Natural killer cell (primary cell): ENCODE results near the gene SHD. TPM values are rescaled to one million over a fixed set of nuclear protein-coding genes. Genes with fewer than 3 reads are reported as not detected.
A peak's percentile ranks its signal among the peaks of the same experiment; 100 is the strongest.

ENCODE experiments used
- ATAC-seq, 3 donors: fragments of 150-1000 bp in 2 of 3; fragments of 200-7000 bp in 1 of 3; cut with Tn5 transposase; 1 replicate in 1 of 3; 2 replicates in 2 of 3; pipeline ENCODE4 v1.10.0; 2021; ENCODE audit warnings: mild to moderate bottlenecking in 2 of 3, moderate library complexity in 2 of 3
- DNase-seq, 2 donors: peaks; one replicate each; pipeline versions ENCODE4 v3.0.0 to v3.0.0-alpha.2; 2013 to 2021; ENCODE audit warnings: mixed read lengths in 1 of 2
- H3K27ac ChIP-seq: one replicate; pipeline ENCODE4 v1.5.1; 2013; ENCODE audit warnings: mild to moderate bottlenecking, low read length
- H3K27me3 ChIP-seq: one replicate; pipeline ENCODE4 v1.6.1; 2013; ENCODE audit warnings: low read length; ENCODE audit not compliant: control insufficient read depth, insufficient read depth
- H3K36me3 ChIP-seq: one replicate; pipeline ENCODE4 v1.6.1; 2013; ENCODE audit warnings: low read length; ENCODE audit not compliant: control insufficient read depth, insufficient read depth
- H3K4me1 ChIP-seq: one replicate; pipeline ENCODE4 v1.6.1; 2013; ENCODE audit warnings: low read length; ENCODE audit not compliant: control insufficient read depth, insufficient read depth
- H3K4me3 ChIP-seq: one replicate; pipeline ENCODE4 v1.5.1; 2013; ENCODE audit warnings: low read length
- H3K9me3 ChIP-seq: one replicate; pipeline ENCODE4 v1.6.1; 2013; ENCODE audit warnings: low read length; ENCODE audit not compliant: control insufficient read depth, insufficient read depth
- H3K27ac Mint-ChIP-seq, 2 donors: one replicate each; pipeline ENCODE4 v1.8.0; 2022; ENCODE audit warnings: mild to moderate bottlenecking in 2 of 2, mixed read lengths in 2 of 2, moderate library complexity in 1 of 2
- H3K27me3 Mint-ChIP-seq, 2 donors: one replicate each; pipeline ENCODE4 v1.8.0; 2022; ENCODE audit warnings: low read depth in 2 of 2, mixed read lengths in 2 of 2
- H3K36me3 Mint-ChIP-seq: one replicate; pipeline ENCODE4 v1.8.0; 2022; ENCODE audit warnings: mixed read lengths
- H3K4me1 Mint-ChIP-seq, 2 donors: one replicate each; pipeline ENCODE4 v1.8.0; 2022; ENCODE audit warnings: mixed read lengths in 2 of 2
- H3K4me3 Mint-ChIP-seq: one replicate; pipeline ENCODE4 v1.8.0; 2022; ENCODE audit warnings: mild to moderate bottlenecking, moderate library complexity, mixed read lengths
- H3K9me3 Mint-ChIP-seq, 2 donors: one replicate each; pipeline ENCODE4 v1.8.0; 2022; ENCODE audit warnings: mixed read lengths in 2 of 2
- WGBS: methylation state at CpG from one replicate; pipeline ENCODE4 v1.1.7; 2013; ENCODE audit warnings: missing lambda C conversion rate; ENCODE audit not compliant: insufficient coverage; 5-methylcytosine and 5-hydroxymethylcytosine counted together
- intact Hi-C: fragments of 100-400 bp; cut with micrococcal nuclease; formaldehyde crosslinking; loops from one replicate; pipeline ENCODE4 v1.14.2; 2022
- total RNA-seq, 4 donors: library from RNA; stranded (reverse); fragments of 120-200 nt in 1 of 4; gene quantifications; one replicate each; pipeline versions ENCODE4 v1.2.3 to v1.2.4, GENCODE V29; 2013 to 2022
- TF ChIP-seq, protein P1 (sequence below): fragments of 200-600 bp; IDR thresholded peaks from one replicate; pipeline ENCODE4 v1.8.0; 2022; ENCODE audit warnings: antibody characterized with exemption

The SHD gene
- total RNA-seq, 3 donors from 2014 or later (not counting 1 experiment from before 2014, with no cell fraction given): 0.20 TPM; not detected in 2

DNA sequence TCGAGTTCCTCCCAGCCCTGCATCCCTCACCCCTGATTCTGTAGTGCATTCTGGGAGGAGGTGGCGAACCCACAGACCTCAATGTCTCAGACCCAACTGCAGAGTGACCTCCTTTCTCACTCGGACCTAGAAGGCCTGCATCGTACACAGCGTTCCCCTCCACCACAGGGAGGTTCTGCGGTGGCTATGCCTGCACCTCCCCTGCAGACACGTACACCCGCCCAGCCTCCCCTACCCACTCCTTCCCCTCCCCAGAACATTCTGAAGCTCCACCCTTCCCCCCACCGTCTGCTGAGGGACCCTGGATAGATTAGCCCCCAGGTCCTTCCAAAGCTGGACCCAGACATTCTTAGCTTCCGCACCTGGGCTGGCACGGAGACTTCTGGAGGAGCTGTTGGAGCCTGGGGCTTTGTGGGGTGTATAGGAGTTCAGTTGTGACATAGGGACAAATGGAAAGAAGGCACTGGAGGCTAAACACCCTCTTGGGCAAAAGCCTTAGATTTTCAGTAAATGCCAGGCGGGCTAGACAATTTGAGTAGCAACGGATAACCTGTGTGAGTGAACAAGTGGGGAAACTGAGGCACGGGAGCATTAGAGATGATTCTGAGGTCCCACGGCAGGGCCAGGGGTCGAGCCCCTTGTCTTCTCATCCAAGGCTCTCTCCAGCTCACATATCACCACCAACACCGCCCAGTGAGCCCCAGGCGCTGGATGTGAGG is 24.9 kb downstream of the SHD start:
- 29% methylated on average over 18 of the region's 18 CpGs for WGBS
- no peaks in the 10 kb centered on the region for H3K9me3 ChIP-seq
- ATAC-seq (peak; percentile 64 to 75 (median 65)), DNase-seq (no peak)
- no peaks in the 10 kb centered on the region for H3K36me3 Mint-ChIP-seq
- peaks cover 25 to 50% of the 10 kb centered on the region in 2 donors for H3K4me1 Mint-ChIP-seq
- H3K4me3 ChIP-seq: peak overlapping the region; percentile 1
- H3K27me3 Mint-ChIP-seq: no peaks in the 10 kb centered on the region
- H3K4me1 ChIP-seq: peaks cover 48% of the 10 kb centered on the region
- no peaks in the 10 kb centered on the region for H3K9me3 Mint-ChIP-seq
- H3K36me3 ChIP-seq: peaks cover 2% of the 10 kb centered on the region
- TF ChIP-seq, protein P1, sequence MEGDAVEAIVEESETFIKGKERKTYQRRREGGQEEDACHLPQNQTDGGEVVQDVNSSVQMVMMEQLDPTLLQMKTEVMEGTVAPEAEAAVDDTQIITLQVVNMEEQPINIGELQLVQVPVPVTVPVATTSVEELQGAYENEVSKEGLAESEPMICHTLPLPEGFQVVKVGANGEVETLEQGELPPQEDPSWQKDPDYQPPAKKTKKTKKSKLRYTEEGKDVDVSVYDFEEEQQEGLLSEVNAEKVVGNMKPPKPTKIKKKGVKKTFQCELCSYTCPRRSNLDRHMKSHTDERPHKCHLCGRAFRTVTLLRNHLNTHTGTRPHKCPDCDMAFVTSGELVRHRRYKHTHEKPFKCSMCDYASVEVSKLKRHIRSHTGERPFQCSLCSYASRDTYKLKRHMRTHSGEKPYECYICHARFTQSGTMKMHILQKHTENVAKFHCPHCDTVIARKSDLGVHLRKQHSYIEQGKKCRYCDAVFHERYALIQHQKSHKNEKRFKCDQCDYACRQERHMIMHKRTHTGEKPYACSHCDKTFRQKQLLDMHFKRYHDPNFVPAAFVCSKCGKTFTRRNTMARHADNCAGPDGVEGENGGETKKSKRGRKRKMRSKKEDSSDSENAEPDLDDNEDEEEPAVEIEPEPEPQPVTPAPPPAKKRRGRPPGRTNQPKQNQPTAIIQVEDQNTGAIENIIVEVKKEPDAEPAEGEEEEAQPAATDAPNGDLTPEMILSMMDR: no peak
- H3K4me3 Mint-ChIP-seq: peak overlapping the region; percentile 86
- no peaks in the 10 kb centered on the region for H3K27me3 ChIP-seq
- H3K27ac Mint-ChIP-seq: peak overlapping the region; percentile 80 to 94
- H3K27ac ChIP-seq: peak overlapping the region; percentile 92
- intact Hi-C loops: loop anchor here (5.0 kb wide), 1 partner anchor 37 kb away; no protein-coding TSS in a partner anchor

GRCh38 chr19:4304538-4305256 is 25.6 kb downstream of the SHD start, which contains the start of gene FSD1:
Gene FSD1, plus strand, starts transcription at chr19:4304598. Its CDS starts 149 bp downstream, at chr19:4304747.
- no peaks in the 10 kb centered on the region for H3K27me3 Mint-ChIP-seq
- ATAC-seq (peak; percentile 68 to 74 (median 69)), DNase-seq (peak; percentile 66 to 73)
- intact Hi-C loops: loop anchor here (5.0 kb wide), 1 partner anchor 37 kb away; no protein-coding TSS in a partner anchor
- peaks cover 25 to 44% of the 10 kb centered on the region in 2 donors for H3K4me1 Mint-ChIP-seq
- H3K4me1 ChIP-seq: peaks cover 46% of the 10 kb centered on the region
- H3K9me3 Mint-ChIP-seq: no peaks in the 10 kb centered on the region
- no peaks in the 10 kb centered on the region for H3K27me3 ChIP-seq
- H3K4me3 Mint-ChIP-seq: peak within 1 kb of the TSS; percentile 86
- H3K36me3 Mint-ChIP-seq: no peaks in the 10 kb centered on the region
- WGBS: 10% methylated on average over 56 of the region's 63 CpGs
- H3K9me3 ChIP-seq: no peaks in the 10 kb centered on the region
- peak within 1 kb of the TSS; percentile 92 for H3K27ac ChIP-seq
- TF ChIP-seq, protein P1: no peak
- H3K4me3 ChIP-seq: peak within 1 kb of the TSS; percentile 1
- peak within 1 kb of the TSS; percentile 80 to 94 for H3K27ac Mint-ChIP-seq
- peaks cover 2% of the 10 kb centered on the region for H3K36me3 ChIP-seq

DNA sequence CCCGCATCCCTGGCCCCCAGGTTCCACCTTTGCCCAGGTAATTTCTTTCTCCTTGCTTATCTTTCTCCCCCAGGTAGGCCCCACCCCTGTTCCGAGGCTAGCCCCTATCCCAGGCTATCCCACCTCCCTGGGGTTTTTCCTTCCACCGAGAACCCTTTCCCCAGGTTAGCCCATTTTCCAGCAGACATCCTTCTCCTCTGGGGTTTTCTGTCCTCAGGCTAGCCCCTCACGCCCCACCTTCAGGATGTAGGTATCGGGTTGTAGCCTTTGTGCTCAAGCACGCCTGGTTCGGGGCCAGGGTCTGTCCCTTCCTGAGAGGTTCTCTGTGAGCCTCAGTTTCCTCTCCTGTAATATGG is 26.2 kb downstream of the SHD start:
- H3K4me1 Mint-ChIP-seq: peaks cover 25 to 44% of the 10 kb centered on the region in 2 donors
- peak overlapping the region; percentile 67 for H3K4me3 Mint-ChIP-seq
- Histone ChIP-seq H3K27ac (no peak overlapping the region), H3K4me1 (peaks cover 46% of the 10 kb centered on the region), H3K9me3 (no peaks in the 10 kb centered on the region), H3K36me3 (peaks cover 2% of the 10 kb centered on the region), H3K4me3 (no peak overlapping the region), H3K27me3 (no peaks in the 10 kb centered on the region)
- H3K27me3 Mint-ChIP-seq: no peaks in the 10 kb centered on the region
- 95% methylated on average over 7 of the region's 7 CpGs for WGBS
- no peak for DNase-seq
- TF ChIP-seq, protein P1: no peak
- H3K9me3 Mint-ChIP-seq: no peaks in the 10 kb centered on the region
- H3K27ac Mint-ChIP-seq: peak overlapping the region in 1 of 2 donors; percentile 61
- intact Hi-C loops: no loop called here
- no peak for ATAC-seq
- no peaks in the 10 kb centered on the region for H3K36me3 Mint-ChIP-seq
